SK-N-SH treated with all-trans-retinoic acid at 6 μM for 48 hours (cell line): ENCODE results near the gene PYM1.

Source experiments
- ARNTL ChIP-seq: fragments of 450-650 bp; formaldehyde crosslinking; IDR thresholded peaks from 2 replicates; pipeline ENCODE4 v1.5.0; 2020; ENCODE audit warnings: low read depth, mild to moderate bottlenecking, moderate library complexity, borderline replicate concordance
- CSDC2 ChIP-seq: fragments of 250-450 bp; sonication (Bioruptor Pico); IDR thresholded peaks from 2 replicates; pipeline ENCODE4 v1.5.0; 2020; ENCODE audit warnings: mild to moderate bottlenecking, moderate library complexity
- ESRRG ChIP-seq: fragments of 250-450 bp; sonication (Bioruptor Pico); IDR thresholded peaks from 2 replicates; pipeline ENCODE4 v1.6.1; 2021; ENCODE audit warnings: mild to moderate bottlenecking
- RARB ChIP-seq: fragments of 250-450 bp; sonication (Bioruptor Pico); IDR thresholded peaks from 2 replicates; pipeline ENCODE4 v1.8.0; 2021; ENCODE audit warnings: mild to moderate bottlenecking, moderate library complexity
- TF ChIP-seq, protein P1 (sequence below): fragments of 250-450 bp; sonication (Bioruptor Pico); IDR thresholded peaks from 2 replicates; pipeline ENCODE4 v1.8.0; 2021; ENCODE audit warnings: low read depth, mild to moderate bottlenecking, moderate library complexity, borderline replicate concordance
- TF ChIP-seq, protein P2 (sequence below): fragments of 250-450 bp; sonication (Bioruptor Pico); IDR thresholded peaks from 2 replicates; pipeline ENCODE4 v1.5.1; 2020; ENCODE audit warnings: low read depth, mild to moderate bottlenecking, moderate library complexity

DNA sequence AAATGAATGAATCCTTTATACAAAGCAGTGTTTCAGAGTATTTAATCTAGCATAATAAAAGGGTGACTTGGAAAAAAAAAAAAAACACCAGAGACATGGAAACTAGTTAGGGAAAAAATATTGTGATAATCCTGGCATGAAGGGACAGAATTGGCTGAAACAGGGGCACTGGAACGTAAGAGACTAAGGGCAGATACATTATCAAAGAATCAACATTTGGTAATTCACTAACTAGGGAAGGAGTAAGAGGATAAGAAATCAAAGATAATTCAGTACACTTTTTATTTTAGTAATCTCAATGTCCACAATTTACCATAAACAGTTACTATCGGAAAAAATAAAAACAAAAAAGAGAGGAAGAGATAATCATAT lies 18.2 kb downstream of the PYM1 start:
- TF ChIP-seq, protein P1, sequence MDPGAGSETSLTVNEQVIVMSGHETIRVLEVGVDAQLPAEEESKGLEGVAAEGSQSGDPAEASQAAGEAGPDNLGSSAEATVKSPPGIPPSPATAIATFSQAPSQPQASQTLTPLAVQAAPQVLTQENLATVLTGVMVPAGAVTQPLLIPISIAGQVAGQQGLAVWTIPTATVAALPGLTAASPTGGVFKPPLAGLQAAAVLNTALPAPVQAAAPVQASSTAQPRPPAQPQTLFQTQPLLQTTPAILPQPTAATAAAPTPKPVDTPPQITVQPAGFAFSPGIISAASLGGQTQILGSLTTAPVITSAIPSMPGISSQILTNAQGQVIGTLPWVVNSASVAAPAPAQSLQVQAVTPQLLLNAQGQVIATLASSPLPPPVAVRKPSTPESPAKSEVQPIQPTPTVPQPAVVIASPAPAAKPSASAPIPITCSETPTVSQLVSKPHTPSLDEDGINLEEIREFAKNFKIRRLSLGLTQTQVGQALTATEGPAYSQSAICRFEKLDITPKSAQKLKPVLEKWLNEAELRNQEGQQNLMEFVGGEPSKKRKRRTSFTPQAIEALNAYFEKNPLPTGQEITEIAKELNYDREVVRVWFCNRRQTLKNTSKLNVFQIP (CRISPR knock-in tag), result no peak
- TF ChIP-seq, protein P2, sequence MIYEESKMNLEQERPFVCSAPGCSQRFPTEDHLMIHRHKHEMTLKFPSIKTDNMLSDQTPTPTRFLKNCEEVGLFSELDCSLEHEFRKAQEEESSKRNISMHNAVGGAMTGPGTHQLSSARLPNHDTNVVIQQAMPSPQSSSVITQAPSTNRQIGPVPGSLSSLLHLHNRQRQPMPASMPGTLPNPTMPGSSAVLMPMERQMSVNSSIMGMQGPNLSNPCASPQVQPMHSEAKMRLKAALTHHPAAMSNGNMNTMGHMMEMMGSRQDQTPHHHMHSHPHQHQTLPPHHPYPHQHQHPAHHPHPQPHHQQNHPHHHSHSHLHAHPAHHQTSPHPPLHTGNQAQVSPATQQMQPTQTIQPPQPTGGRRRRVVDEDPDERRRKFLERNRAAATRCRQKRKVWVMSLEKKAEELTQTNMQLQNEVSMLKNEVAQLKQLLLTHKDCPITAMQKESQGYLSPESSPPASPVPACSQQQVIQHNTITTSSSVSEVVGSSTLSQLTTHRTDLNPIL (CRISPR knock-in tag), result no peak
- no peak for TF ChIP-seq RARB (CRISPR knock-in tag)
- TF ChIP-seq ARNTL, result no peak
- no peak for TF ChIP-seq ESRRG
- no peak for TF ChIP-seq CSDC2
